ENCODE data around the gene ARGLU1. TPM values are rescaled to one million over a fixed set of nuclear protein-coding genes. Genes with fewer than 3 reads are reported as not detected.

Gene ARGLU1
- total RNA-seq, 1 donor from 2014 or later = 467 TPM

DNA sequence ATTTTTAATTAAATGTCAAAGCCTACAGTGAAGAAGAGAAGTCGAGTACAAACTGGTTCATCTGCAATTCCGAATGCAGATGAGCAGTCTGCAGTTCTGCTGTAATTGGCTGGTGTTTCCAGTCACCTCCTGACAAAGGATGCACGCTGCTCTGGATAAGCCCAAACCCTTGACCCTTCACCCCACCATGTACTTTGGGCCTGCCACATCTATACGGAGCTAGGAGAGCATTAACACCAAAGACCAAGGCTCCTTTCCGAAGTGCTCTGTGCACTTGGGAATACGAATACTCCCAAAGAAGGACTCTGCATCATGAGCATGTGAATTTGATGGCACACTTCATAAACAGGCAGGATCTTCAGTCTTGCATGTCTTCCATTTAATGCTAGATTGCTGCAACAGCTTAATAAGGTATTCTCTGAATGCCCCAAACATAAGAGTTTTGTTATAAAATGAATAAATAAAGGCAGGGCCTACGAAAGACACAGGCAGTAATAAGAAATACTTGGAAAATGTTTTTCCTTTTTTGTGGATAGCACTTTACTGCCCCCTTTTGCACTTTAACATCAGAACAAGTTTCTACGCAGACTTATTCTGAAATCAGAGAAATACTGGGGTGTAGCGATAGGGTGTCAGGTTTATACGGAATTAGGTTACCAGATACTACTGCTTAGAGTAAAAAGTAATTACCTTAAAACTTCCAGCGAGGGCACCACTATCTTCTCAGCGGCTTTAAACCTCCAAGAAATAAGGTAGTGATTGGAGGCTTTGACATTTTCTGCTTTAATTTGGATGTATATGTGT, 47.5 kb downstream of the ARGLU1 start:
- no peaks in the 10 kb centered on the region for H3K9me3 ChIP-seq (ENCODE audit: low read depth)
- no peaks in the 10 kb centered on the region for H3K27me3 ChIP-seq
- no peak overlapping the region for H3K27ac ChIP-seq
- H3K36me3 ChIP-seq = no peaks in the 10 kb centered on the region
- peaks cover 6% of the 10 kb centered on the region for H3F3A ChIP-seq (ENCODE audit: low read depth)
- H2AFZ ChIP-seq (replicated peaks) = no peak overlapping the region
- peak overlapping the region; percentile 14 for H3K4me2 ChIP-seq
- Mint-ChIP-seq H3K4me3 (no peak overlapping the region), H3K9me3 (peaks cover 11% of the 10 kb centered on the region), H3K36me3 (peaks cover 57% of the 10 kb centered on the region), H3K4me1 (peaks cover 76% of the 10 kb centered on the region), H3K27ac (peak overlapping the region; percentile 42), H3K27me3 (ENCODE audit: insufficient read depth, low read depth) (no peaks in the 10 kb centered on the region)
- peak; percentile 52 for DNase-seq (ENCODE audit: low spot score)
- H3K4me1 ChIP-seq = peaks cover 77% of the 10 kb centered on the region
- H3K4me3 ChIP-seq = no peak overlapping the region
- H3K9ac ChIP-seq = no peak overlapping the region
- TF ChIP-seq, protein P1, sequence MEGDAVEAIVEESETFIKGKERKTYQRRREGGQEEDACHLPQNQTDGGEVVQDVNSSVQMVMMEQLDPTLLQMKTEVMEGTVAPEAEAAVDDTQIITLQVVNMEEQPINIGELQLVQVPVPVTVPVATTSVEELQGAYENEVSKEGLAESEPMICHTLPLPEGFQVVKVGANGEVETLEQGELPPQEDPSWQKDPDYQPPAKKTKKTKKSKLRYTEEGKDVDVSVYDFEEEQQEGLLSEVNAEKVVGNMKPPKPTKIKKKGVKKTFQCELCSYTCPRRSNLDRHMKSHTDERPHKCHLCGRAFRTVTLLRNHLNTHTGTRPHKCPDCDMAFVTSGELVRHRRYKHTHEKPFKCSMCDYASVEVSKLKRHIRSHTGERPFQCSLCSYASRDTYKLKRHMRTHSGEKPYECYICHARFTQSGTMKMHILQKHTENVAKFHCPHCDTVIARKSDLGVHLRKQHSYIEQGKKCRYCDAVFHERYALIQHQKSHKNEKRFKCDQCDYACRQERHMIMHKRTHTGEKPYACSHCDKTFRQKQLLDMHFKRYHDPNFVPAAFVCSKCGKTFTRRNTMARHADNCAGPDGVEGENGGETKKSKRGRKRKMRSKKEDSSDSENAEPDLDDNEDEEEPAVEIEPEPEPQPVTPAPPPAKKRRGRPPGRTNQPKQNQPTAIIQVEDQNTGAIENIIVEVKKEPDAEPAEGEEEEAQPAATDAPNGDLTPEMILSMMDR (IDR thresholded peaks at IDR 0.05) = peak; percentile 39
- no peak for TF ChIP-seq EZH2 (IDR thresholded peaks at IDR 0.05)
- TF ChIP-seq EZH2phosphoT487 (IDR thresholded peaks at IDR 0.05) = no peak
- peaks cover 100% of the 10 kb centered on the region for H4K20me1 ChIP-seq (ENCODE audit: low read depth)
- H3K79me2 ChIP-seq (ENCODE audit: low read depth) = peaks cover 100% of the 10 kb centered on the region

DNA sequence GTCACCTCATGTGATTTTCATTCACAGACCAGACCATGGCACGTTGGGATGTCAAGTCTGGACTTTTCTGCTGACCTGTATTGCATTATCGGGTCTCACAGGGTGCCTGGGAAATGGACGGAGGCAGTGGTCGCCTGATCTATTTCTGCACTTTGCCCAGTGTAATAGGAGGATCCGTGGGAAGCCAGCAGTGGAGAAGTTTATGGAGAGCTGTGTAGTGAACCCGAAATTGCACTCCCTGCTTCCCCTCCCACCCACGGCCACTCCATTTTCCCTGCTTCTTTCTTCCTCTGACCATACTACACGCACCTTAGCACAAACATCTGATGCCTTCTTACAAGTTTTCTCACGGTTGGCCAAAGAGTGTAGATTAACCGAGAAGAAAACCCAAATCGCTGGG, 49.4 kb downstream of the ARGLU1 start:
- H3K27ac Mint-ChIP-seq = peak overlapping the region; percentile 33
- no peak for TF ChIP-seq EZH2 (IDR thresholded peaks at IDR 0.05)
- TF ChIP-seq, protein P1 (IDR thresholded peaks at IDR 0.05) = no peak
- TF ChIP-seq EZH2phosphoT487 (IDR thresholded peaks at IDR 0.05) = no peak
- Histone ChIP-seq H3K27ac (no peak overlapping the region), H3K4me2 (no peak overlapping the region), H3K9ac (no peak overlapping the region), H3K79me2 (ENCODE audit: low read depth) (peaks cover 100% of the 10 kb centered on the region), H3K4me3 (no peak overlapping the region), H3F3A (ENCODE audit: low read depth) (peaks cover 7% of the 10 kb centered on the region), H4K20me1 (ENCODE audit: low read depth) (peaks cover 100% of the 10 kb centered on the region), H3K9me3 (ENCODE audit: low read depth) (no peaks in the 10 kb centered on the region), H3K27me3 (no peaks in the 10 kb centered on the region), H3K36me3 (no peaks in the 10 kb centered on the region), H3K4me1 (peaks cover 79% of the 10 kb centered on the region), H2AFZ (replicated peaks) (no peak overlapping the region)
- peaks cover 2% of the 10 kb centered on the region for H3K27me3 Mint-ChIP-seq (ENCODE audit: insufficient read depth, low read depth)
- H3K36me3 Mint-ChIP-seq = peaks cover 65% of the 10 kb centered on the region
- no peak overlapping the region for H3K4me3 Mint-ChIP-seq
- DNase-seq (ENCODE audit: low spot score) = no peak
- H3K4me1 Mint-ChIP-seq = peaks cover 78% of the 10 kb centered on the region
- peaks cover 11% of the 10 kb centered on the region for H3K9me3 Mint-ChIP-seq

DNA sequence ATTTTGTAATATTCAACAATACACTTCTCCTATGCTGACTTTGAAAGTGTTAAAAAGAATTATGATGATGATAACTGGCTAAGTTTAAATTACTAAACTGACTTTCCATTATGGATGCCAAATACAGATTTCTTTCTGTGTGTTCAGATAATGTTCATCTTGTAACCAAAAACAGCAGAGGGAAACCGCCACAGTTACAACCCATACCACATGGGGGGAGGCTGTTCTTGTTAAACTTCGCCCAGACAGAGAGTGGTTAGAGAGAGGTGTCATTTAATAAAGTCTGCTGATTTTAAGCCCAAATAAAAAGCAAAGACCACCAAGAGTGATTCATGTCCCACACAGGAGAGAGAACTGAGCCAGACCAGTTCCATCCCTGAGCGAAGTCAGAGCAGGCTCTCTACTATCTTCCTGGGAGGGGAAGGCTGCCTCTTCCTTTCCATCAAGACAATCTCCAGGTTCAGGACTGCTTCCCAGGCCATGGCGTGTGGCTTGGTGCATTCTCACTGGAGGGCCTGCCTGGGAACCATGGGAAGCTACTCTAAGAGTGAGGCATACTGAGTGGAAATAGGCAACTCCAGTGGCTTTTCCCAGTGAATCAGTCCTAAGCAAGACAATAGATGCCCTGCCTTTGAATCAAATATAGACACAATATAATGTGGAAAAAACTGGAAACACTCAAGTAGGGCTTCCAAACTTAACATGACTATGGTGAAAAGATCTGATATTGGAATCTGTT, 50.7 kb downstream of the ARGLU1 start:
- Histone ChIP-seq H3K4me2 (no peak overlapping the region), H3K36me3 (no peaks in the 10 kb centered on the region), H4K20me1 (ENCODE audit: low read depth) (peaks cover 100% of the 10 kb centered on the region), H3K9me3 (ENCODE audit: low read depth) (no peaks in the 10 kb centered on the region), H3F3A (ENCODE audit: low read depth) (peaks cover 7% of the 10 kb centered on the region), H3K79me2 (ENCODE audit: low read depth) (peaks cover 100% of the 10 kb centered on the region), H3K4me3 (no peak overlapping the region), H3K27me3 (no peaks in the 10 kb centered on the region), H3K9ac (no peak overlapping the region), H3K27ac (no peak overlapping the region), H3K4me1 (peaks cover 76% of the 10 kb centered on the region), H2AFZ (replicated peaks) (no peak overlapping the region)
- Mint-ChIP-seq H3K4me1 (peaks cover 72% of the 10 kb centered on the region), H3K36me3 (peaks cover 69% of the 10 kb centered on the region), H3K27me3 (ENCODE audit: insufficient read depth, low read depth) (peaks cover 2% of the 10 kb centered on the region), H3K4me3 (no peak overlapping the region), H3K27ac (peak overlapping the region; percentile 19), H3K9me3 (peaks cover 11% of the 10 kb centered on the region)
- TF ChIP-seq, protein P1 (IDR thresholded peaks at IDR 0.05) = no peak
- TF ChIP-seq EZH2 (IDR thresholded peaks at IDR 0.05) (no peak), EZH2phosphoT487 (IDR thresholded peaks at IDR 0.05) (no peak)
- no peak for DNase-seq (ENCODE audit: low spot score)

Data from neural progenitor cell (in vitro differentiated cells).